NCI-H748 treated with DMSO at 0.1 percent for 48 hours (cell line): ENCODE data around the gene CASKIN1.
A peak's percentile ranks its signal among the peaks of the same experiment; 100 is the strongest.

Experiments used
- DNase-seq: peaks from one replicate; lab custom pipeline; 2025; lab: John Stamatoyannopoulos, UW

Gene CASKIN1

DNA sequence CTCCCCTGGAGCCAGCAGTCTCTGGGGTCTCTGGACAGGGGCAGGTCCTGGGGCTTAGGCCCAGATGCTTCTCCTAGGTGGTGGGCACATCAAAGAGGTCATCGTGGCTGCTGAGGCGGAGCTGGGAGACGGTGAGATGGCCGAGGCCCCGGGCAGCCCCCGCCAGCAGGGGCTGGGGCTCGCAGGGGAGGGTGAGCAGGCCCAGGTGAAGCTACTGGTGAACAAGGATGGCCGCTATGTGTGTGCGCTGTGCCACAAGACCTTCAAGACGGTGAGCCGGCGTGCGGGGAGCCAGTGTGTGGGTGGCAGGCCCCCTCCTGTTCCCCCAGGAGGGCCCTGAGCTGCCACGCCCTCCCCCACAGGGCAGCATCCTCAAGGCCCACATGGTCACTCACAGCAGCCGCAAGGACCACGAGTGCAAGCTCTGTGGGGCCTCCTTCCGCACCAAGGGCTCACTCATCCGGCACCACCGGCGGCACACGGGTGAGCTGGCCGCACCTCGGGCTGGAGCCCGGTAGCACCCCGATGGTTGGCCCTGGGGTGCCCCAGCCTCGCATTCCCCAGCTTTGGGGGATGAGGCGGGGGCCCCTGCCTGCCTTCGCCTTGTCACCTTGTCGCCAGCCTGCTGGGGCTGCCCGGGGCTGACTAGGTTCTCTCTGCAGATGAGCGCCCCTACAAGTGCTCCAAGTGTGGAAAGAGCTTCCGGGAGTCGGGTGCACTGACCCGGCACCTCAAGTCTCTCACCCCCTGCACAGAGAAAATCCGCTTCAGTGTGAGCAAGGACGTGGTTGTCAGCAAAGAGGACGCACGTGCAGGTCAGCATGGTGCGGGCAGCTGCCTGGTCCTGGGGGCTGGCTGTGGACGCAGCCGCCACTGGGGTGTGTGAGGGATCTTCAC is 35.9 kb upstream of the CASKIN1 start:
- DNase-seq: no peak

DNA sequence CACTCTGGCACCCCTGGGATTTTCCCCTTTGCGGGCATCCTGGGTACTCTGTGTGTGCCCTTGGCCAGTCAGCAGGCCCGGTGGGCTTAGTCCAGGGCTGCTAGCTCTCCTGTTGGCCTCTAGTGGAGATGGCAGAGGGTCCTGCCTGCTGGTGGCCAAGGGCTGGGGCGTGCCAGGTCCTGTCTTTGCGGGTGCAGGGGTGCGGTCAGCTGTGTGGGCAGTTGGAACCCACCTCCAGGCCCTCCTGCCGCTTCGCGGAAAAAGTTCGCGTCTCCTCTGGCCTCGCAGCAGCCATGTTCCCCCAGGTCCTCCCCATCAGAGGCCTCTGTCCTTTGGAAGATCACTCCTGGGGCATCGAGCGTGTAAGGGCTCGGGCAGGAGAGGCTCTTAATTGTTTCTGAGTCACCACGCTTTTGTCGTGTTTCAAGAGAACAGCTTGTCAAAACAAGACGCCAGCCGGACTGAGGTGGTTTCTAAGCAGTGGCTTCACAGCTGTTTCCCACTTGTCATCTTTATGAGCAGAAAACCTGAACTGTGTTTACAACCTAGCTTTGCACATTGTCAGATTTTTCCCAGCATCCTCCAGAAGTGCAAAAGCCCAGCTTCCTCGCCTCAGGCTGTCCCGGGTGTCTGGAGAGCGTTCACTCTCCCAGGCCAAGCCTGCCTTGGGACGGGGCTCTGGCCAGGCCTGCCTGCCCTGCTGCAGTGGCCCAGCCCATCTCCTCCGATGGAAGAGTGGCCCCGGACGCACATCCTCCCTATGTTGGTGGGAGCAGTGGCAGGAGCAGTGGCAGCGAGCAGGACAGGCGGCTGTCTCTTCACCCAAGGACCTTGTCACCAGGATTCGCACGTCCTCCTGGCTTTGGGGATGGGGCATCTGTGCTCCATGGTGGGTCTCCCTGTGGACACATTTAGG is 34.9 kb upstream of the CASKIN1 start:
- DNase-seq: no peak

DNA sequence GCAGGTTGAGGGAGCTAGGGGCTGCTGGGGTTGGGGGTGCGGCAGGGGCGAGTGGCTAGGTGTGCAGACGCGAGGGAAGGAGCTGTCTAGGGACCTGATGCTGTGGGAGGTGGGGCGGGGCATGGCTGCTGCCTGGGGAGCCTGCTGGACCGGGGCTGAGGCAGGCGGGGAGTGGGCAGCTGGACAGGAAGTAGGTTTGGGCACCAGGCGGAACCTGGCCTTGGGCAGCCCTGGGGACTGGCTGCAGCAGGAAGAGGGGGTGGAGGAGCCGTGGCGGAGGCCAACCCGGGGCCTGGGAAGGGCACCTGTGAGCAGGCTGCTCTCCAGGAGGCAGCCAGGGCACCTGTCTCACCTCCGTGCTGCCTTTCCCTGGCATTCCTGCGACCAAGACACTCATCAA is 34.0 kb upstream of the CASKIN1 start:
- no peak for DNase-seq

DNA sequence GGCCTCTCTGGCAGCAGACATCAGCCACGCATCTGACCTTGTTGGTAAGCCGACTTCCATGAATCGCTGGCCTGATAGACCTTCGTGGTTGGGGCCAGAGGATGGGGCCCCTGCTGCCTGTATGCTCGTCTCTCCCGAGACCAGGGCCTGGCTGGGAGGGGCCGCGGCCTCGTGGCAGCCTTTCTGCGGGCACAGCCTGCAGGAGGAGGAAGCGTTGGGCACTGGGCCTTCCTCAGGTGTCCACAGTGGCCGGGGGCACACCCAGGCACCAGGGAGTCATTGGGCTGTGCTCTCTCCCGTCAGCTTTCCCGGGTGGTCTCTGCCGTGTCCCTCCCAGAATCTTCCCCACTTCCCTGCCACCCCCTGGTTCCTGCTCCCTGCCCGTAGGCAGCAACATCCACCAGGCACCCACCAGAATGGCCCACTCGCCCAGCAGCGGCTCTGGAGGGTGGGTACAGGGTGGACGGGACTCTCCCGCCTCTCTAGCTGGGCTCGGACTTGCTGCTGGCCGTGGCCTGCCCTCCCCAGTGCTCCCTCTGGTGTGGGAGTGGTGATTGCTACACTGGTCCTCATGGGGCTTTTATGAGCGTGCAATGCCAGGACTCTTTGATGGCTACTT is 33.3 kb upstream of the CASKIN1 start:
- no peak for DNase-seq

DNA sequence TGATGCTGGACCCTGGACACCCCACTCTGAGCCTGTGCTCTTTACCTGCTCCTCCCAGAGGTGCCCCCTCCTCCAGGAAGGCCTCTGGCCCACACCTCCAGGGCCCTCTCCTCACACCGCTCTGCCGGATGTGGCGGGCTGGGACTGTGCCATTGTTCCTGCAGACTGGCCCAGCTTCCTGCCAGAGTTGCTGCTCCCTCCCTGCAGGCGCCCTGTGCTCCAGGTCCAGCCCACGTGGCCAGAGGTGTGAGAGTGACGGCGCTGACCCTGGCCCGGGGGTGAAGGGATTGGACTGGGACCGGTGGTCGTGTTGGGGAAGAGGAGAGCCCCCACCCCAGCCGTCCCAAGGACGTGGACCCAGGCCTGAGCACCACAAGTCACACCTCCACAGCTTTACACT is 32.7 kb upstream of the CASKIN1 start:
- DNase-seq: no peak

DNA sequence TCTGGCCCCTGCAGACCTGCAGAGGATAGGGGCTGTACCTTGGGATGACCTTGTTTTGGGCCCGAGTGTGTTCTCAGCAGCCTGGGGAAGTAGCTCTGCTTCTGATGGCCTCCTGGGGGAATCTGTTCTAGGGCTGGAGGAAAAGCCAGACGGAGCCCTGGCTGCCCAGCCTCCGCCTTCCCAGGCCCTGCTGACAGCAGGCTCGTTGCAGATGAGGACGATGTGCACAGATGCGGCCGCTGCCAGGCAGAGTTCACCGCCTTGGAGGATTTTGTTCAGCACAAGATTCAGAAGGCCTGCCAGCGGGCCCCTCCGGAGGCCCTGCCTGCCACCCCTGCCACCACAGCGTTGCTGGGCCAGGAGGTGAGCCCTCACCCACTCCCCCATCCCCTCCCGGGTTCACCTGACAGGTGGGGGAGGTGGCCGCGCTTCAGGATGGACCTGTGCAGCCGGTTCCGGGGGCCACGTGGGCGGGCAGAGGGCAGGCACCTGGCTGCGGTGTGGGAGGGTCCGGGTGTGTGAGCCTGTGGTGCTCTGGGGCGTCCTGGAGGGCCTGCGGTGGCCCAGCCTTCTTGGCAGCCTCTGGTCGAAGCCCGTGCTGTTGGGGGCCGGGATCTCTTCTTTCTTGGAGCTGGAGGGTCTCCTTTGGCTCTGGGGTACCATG is 31.9 kb upstream of the CASKIN1 start:
- no peak for DNase-seq

DNA sequence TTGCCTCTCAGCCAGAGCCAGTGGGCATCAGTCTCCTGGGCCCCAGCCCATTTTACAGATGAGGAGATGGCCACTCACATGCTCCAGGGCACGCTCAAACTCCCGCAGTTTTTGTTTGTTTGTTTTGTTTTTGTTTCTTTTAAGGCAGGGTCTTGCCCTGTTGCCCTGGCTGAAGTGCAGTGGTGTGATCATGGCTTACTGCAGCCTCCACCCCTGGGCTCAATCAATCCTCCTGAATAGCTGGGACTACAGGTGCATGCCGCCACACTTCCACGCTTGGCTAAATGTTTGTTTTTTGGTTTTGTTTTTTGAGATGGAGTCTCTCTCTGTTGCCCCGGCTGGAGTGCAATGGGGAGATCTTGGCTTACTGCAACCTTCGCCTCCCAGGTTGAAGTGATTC is 30.5 kb upstream of the CASKIN1 start:
- no peak for DNase-seq

DNA sequence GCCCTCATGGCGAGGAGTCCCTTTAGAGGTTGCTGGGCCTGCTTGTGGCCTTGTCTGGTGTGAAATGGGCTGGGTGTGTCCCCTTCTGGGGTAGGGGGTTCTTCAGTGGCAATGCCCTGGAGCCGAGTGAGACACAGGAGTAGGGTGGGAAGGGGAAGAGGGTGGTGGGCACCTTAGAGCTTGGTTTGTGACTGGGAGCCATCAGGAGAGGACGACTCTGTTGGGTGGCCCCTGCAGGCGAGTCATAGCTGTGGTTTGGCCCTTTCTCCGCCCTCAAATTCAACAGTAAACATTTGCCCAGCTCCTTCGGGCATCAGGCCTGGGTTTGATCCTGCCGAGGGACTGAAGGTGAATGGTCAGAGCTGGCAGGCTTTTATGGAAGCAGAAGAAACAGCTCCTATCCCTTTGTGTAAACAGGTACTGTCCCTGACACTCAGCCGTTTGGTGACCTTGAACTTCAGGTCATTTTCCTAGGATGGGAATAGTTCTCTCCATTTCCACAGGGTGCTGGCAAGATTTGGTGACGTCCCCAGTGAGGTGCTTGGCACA is 29.9 kb upstream of the CASKIN1 start:
- DNase-seq: no peak

DNA sequence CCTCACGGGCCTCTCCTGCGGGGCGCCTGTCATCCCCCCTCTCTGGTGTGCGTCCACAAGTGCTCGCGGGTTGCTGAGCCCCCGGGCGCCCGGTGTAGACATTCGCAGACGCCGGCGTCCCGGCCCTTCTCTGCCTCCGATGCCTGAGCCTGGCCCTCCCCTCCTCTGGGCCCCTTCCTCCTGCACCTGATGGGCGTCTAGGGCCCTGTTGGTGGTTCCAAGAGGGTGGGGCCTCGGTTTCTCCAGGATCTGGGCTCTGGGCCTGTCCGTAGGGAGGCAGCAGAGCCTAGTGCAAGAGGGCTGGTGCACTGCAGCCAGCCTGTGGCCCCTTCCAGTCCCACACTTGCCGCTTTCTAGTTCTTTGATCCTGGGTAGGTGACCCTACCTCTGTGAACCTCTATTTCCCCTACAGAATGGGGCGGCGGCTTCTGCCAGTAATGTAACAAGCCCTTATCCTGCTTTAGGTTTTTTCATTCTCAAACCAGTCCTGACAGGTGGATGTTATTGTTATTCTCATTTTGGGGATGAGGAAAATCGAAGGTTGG is 27.6 kb upstream of the CASKIN1 start:
- DNase-seq: no peak

DNA sequence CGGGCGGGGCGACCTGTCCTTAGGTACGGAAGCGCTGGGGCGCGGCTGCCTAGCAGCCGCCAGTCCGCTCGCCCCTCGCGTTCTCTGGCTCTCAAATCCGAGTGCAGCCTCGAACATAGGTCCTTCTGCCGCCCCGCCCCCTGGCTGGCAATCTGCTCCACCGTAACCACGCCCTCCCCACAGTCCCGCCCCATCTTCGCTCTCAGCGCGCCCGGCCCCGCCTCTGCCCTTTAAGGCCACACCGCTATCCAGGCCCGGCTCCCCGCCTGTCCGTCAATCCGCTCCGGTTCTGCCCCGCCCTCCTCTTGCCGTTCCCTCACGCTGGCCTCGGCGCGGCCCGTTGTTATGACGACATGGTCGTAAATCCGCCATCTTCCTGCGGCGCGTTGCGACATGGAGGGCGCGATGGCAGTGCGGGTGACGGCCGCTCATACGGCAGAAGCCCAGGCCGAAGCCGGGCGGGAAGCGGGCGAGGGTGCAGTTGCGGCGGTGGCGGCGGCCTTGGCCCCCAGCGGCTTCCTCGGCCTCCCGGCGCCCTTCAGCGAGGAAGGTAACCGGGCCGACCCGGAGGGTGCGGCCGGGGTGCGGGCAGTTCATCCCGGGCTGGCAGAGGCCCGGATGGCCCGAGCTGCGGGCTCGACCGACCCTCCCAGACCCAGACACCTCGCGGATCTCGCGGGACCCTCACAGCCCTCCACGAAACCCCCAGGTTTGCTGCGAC is 27.0 kb upstream of the CASKIN1 start, which contains the start of gene E4F1:
Gene E4F1, plus strand, starts transcription at position 371 of the 721 bp plus-strand sequence. Its CDS starts 23 bp downstream, at position 394.
- DNase-seq: peak; percentile 91

DNA sequence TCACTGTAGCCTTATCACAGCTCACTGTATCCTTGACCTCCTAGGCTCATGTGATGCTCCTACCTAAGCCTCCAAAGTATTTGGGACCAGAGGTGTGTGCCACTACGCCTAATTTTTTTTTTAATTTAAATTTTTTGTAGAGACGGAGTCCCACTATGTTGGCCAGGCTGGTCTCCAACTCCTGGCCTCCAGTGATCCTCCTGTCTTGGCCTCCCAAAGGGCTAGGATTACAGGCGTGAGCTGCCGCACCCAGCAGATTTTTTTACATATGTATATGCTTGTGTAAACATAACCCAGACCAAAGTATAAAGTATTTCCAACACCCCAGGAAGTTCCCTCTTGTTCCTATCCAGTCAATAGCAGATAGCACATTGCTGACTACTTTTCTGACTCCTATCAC is 19.9 kb upstream of the CASKIN1 start:
- DNase-seq: no peak

DNA sequence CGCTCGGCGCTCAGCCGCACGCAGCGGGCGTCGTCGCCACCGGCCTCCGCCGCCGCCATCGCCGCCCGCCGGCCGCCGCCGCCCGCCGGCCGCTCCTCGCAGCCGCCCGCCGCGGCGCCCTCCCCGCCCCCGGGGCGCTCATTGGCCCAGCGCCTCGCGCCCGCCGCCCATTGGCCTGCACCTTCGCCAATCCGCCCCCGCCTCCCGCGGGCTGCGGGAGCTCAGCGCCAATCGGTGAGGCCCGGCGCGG is 18.2 kb upstream of the CASKIN1 start, which contains the start of gene PGP:
Gene PGP, minus strand, starts transcription at position 122 of the 250 bp plus-strand sequence. Its CDS starts 63 bp downstream, at position 59.
- DNase-seq: no peak

DNA sequence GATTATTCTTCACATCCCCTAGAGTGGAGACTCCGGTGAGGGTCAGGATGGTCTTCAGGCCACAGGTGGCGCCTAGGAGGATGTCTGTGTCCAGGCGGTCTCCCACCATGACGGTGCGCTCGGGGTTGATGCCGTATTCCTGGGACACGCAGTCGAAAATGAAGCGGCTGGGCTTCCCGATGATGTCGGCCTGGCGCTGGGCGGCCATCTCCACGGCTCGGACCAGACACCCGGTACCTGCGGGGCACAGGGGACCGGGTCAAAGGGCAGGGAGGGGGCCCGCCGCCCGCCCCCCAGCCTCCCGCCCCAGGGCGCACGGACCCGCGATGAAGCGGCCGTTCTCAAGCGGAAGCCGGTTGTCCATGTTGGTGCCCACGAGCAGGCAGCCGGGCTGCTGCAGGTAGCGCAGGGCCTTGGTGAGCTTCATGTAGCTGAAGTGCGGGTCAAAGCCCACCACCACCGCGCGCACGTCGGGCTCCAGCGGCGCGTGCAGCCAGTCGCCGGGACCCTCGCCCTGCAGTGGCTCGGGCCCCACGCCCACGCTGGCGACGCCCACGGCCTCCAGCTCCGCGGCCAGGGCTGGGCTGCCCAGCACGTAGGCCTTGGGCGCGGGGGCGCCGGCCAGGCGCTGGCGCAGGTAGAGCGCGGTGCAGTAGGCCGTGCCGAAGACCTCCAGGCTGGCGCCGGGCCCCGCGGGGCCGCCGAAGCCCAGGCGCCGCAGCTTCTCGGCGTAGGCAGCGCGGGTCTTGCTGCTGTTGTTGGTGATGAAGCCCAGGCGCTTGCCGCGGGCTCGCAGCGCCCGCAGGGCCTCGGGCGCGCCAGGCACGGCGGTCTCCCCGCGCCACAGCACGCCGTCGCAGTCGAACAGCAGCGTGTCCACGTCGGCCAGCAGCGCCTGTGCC is 17.7 kb upstream of the CASKIN1 start:
- no peak for DNase-seq

DNA sequence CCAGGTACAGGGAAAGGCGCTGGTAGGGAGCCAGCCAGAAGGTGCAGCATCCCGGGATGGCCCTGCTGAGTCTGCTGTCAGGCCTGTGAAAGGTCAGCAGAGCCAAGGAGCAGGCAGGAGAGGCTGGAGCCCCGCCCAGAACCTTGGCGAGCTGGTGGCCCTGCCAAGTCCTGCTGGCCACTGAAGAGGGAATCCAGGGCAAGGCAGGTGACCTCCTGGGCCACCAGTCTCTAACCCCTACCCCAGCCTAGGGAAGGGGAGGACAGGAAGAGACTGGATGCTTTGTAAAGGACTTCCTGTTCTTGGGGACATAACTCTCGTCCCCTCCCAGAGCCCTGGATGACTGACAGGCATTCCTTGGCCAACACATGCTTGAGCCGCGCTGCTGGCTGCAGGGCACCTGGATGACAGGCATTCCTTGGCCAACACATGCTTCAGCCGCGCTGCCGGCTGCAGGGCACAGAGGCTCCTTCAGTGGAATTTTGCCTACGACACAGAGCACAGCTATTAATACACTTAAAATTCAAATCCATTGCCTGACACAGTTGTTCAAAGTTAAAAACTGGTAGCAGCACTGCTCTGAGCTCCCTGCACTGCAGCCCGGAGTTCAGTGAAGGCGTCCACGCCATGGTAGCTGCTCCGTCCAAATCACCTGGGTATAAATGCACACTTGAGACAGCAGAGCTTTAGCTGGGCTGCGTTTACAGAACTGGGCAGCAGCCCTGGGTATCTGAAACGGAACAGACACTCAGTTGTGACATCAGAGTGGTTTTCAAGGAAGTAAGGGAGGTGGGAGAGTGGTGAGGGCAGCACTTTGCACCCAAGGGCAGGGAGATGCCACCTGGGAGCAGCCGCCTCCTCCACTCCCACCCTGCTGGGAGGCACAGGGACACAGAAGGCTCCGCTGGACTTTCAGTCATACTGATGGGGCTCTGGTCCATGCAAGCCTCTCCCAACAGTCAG is 16.2 kb upstream of the CASKIN1 start:
- no peak for DNase-seq

DNA sequence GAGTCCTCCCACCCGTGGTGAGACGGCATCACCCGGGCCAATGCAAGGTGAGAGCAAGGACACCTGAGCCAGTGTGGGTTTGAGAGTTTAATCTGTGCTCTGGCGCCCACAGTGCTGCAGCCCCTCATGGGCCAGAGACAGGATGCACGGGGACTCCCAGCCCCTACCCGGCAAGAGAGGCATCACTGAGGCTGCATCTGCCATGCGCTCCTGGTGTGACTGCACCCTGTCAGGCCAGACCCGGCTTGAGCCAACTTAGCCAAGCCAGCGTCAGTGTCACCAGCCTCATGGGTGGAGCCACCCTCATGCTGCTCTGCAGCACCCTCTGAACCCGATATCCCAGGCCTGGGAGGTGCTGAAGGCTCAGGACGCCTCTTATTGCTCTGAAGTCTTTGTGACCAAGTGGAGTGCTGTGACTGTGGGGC is 15.5 kb upstream of the CASKIN1 start:
- DNase-seq: no peak

DNA sequence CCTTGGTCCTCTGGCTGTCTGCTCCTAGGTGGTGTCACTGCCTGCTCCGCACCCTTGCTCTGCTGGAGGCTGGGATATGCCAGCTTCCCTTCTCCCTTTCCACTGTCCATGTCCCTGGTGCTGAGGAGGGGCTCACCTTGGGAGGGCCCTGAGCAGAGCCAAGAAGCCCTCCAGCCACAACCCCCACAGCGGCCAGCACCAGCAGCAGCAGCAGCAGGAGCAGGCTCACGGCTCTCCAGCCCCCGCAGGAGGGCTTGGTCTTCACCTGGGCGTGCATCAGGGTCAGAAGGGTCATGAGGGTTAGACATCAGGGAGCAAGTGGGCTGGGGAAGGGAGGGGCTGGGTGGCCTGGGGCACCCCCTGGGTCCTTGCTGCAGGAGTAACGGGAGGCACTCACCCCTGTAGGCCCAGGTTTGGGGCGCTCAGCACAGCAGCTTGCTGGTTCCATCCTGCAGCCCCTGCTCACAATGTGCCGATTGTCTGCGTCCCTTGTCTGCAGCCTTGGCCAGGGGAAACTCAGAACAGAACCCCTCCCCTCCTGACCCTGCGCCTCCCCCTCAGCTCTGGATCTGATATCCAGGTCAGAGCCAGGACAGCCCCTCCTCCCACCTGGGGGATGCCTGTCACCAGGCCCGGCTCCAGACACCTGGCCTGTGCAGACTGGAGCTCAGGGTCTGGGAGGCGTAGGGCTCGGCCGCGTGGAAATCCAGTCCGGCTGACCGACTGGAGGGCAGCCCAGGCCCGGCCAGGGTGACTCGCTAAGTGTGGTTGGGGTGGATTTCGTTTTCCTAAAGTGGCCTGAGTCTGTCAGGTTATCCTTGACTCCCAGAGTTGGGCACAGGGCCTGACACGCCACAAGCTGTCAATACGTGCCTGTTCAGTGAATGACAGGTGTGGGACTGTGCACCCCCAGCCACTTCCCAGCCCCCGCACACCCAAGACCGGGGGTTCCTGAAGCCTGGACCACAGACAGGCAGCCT is 14.3 kb upstream of the CASKIN1 start, which contains the start of gene BRICD5:
Gene BRICD5, minus strand, starts transcription at position 478 of the 980 bp plus-strand sequence. Its CDS starts 30 bp downstream, at position 448.
- no peak for DNase-seq

DNA sequence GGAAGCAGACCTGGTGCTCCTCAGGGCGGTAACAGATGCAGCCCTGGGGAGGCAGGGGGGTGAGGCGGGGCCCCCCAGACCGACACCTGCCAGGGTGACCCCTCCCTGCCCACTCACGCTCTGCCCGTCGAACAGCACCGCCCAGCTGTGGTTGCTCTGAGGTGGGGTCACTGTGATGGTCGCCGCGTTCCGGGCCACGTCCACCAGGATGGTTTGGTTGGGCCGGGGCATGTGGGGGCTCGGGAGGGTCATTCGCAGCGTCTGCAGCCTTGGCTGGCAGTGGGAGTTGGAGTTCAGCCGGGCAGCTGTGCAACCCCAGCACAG is 13.6 kb upstream of the CASKIN1 start:
- DNase-seq: no peak
